GM06990 (cell line): ENCODE results near the gene PGGHG.
A peak's percentile ranks its signal among the peaks of the same experiment; 100 is the strongest.

Source experiments
- DNase-seq: peaks from one replicate; pipeline ENCODE4 v3.0.0-alpha.2; 2011; ENCODE audit not compliant: insufficient read length; ENCODE audit errors: extremely low read depth
- H3K27me3 ChIP-seq: replicated peaks from 2 replicates; pipeline ENCODE4 v1.6.0; 2011; ENCODE audit warnings: low read length; ENCODE audit not compliant: control insufficient read depth, insufficient read depth
- H3K36me3 ChIP-seq: 2 replicates; pipeline ENCODE4 v1.5.1; 2011; ENCODE audit warnings: low read length; ENCODE audit not compliant: control insufficient read depth, insufficient read depth
- H3K4me3 ChIP-seq: replicated peaks from 2 replicates; pipeline ENCODE4 v1.5.1; 2011; ENCODE audit warnings: low read depth, mild to moderate bottlenecking, control low read depth, low read length
- CTCF ChIP-seq: IDR thresholded peaks from 2 replicates; pipeline ENCODE4 v1.5.1; 2011; ENCODE audit warnings: low read length, control low read depth, mild to moderate bottlenecking, inconsistent platforms; ENCODE audit not compliant: insufficient read depth, poor library complexity, severe bottlenecking

PGGHG gene

GRCh38 chr11:293852-294661 lies 5.1 kb downstream of the PGGHG start:
- no peak for TF ChIP-seq CTCF
- no peaks in the 10 kb centered on the region for H3K27me3 ChIP-seq
- no peak for DNase-seq
- no peak overlapping the region for H3K4me3 ChIP-seq
- peaks cover 1% of the 10 kb centered on the region for H3K36me3 ChIP-seq

- no peak for TF ChIP-seq CTCF
These were observed 5.9 kb downstream of the PGGHG start for GRCh38 chr11:294780-295179.

GRCh38 chr11:295351-296170 lies 6.6 kb downstream of the PGGHG start:
- no peak for DNase-seq
- TF ChIP-seq CTCF = no peak
- peaks cover 1% of the 10 kb centered on the region for H3K36me3 ChIP-seq
- no peak overlapping the region for H3K4me3 ChIP-seq
- no peaks in the 10 kb centered on the region; the same call in 1 of the 2 replicates for H3K27me3 ChIP-seq

More at GRCh38 chr11:294780-295179, 5.9 kb downstream of the PGGHG start:
- DNase-seq = no peak
- peaks cover 1% of the 10 kb centered on the region for H3K36me3 ChIP-seq
- no peaks in the 10 kb centered on the region for H3K27me3 ChIP-seq
- no peak overlapping the region for H3K4me3 ChIP-seq

- peak; percentile 8 for DNase-seq
- Histone ChIP-seq H3K4me3 (no peak overlapping the region), H3K36me3 (peaks cover 1% of the 10 kb centered on the region), H3K27me3 (no peaks in the 10 kb centered on the region; the same call in 1 of the 2 replicates)
- TF ChIP-seq CTCF = no peak
These were observed 7.5 kb downstream of the PGGHG start for GRCh38 chr11:296171-297050.

- peaks cover 1% of the 10 kb centered on the region for H3K36me3 ChIP-seq
- no peaks in the 10 kb centered on the region; the same call in 1 of the 2 replicates for H3K27me3 ChIP-seq
- TF ChIP-seq CTCF = no peak
- DNase-seq = no peak
- H3K4me3 ChIP-seq = no peak overlapping the region
These were observed 8.2 kb downstream of the PGGHG start for GRCh38 chr11:297051-297585.
